Activated naive CD4-positive, alpha-beta T cell treated with anti-CD3 and anti-CD28 coated beads, Interleukin-2, amount 50 U/mL, for 72 hours (primary cell): ENCODE measurements around the gene IFT74. TPM values are rescaled to one million over a fixed set of nuclear protein-coding genes. Genes with fewer than 3 reads are reported as not detected.
A peak's percentile ranks its signal among the peaks of the same experiment; 100 is the strongest.

ENCODE experiments used
- ATAC-seq, 2 donors: fragments of 150-1000 bp; cut with Tn5 transposase; 2 replicates each; pipeline ENCODE4 v1.10.0; 2021; ENCODE audit warnings: mild to moderate bottlenecking in 2 of 2, moderate library complexity in 2 of 2
- DNase-seq, 2 donors: peaks; one replicate each; pipeline ENCODE4 v3.0.0; 2021 to 2022; ENCODE audit warnings: low spot score in 2 of 2
- H3K27ac Mint-ChIP-seq, 2 donors: one replicate each; pipeline ENCODE4 v1.8.0; 2022; ENCODE audit warnings: mild to moderate bottlenecking in 2 of 2, mixed read lengths in 2 of 2
- H3K36me3 Mint-ChIP-seq, 2 donors: one replicate each; pipeline ENCODE4 v1.8.0; 2022; ENCODE audit warnings: mixed read lengths in 2 of 2
- H3K9me3 Mint-ChIP-seq, 2 donors: one replicate each; pipeline ENCODE4 v1.8.0; 2022; ENCODE audit warnings: mixed read lengths in 2 of 2
- total RNA-seq, 2 donors: library from RNA; stranded (reverse); gene quantifications; one replicate each; pipeline ENCODE4 v1.2.3, GENCODE V29; 2022

Gene IFT74
- total RNA-seq, 2 donors from 2014 or later = 8.9 to 9.3 TPM

DNA sequence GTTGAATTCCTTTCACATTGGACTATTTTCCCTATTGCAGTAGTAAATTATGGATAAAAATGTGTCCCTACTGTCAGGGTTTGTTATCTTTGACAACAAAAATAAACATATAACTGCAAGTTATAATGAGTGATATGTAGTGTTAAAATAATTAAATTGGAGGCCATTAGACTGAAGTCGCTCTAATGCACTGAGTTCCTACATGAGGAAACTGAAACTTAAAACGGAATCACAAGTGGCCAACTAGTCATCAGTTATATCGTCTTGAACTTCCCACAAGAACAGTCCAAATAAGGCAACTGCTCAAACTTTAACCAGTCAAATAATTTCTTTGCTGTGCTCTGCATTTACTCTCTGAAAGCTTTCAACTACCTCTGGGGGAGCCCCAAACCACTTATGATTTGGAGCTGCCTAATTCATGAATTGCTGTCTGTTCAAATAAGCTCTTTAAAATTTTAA lies 2.1 kb upstream of the IFT74 start:
- Mint-ChIP-seq H3K36me3 (peaks cover 0 to 14% of the 10 kb centered on the region in 2 donors), H3K9me3 (peaks cover 0 to 3% of the 10 kb centered on the region in 2 donors), H3K27ac (peak overlapping the region in 1 of 2 donors; percentile 66)
- ATAC-seq (peak; percentile 6 to 18), DNase-seq (no peak)

DNA sequence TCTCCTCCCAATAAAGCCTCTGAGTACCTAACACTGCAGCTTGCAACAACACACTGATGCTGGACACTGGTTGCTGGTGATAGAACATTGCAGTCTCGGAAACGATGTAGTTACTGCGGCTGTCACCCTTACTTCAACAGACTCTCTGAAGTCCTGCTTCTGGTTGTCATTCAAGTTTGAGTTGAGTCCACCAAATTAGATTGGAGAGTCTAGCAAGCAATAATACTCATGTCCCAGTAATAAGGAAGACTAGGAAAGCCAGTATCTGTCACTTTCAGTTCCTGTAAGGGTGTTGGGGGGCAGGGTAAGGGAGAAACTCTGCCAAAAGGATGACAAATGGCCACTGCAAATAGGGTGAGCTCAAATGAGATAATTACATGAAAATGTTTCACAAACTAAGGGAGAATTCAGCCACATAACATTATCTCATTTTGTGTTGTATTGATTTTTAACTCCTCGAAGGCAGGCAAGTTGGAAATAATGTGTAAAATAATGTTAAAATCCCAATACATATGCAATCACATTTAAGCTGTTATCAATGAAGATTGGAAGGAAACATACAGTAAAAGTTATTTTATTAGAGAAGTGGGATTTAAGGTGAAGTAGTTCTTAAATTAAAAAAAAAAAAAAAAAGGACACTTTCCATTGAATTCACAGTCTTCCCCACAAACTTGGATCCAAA lies 849 bp upstream of the IFT74 start:
- Mint-ChIP-seq H3K9me3 (peaks cover 0 to 3% of the 10 kb centered on the region in 2 donors), H3K27ac (peak overlapping the region; percentile 96 to 97), H3K36me3 (peaks cover 0 to 14% of the 10 kb centered on the region in 2 donors)
- DNase-seq (no peak), ATAC-seq (no peak)

- ATAC-seq = no peak
- peak overlapping the region; percentile 96 to 97 for H3K27ac Mint-ChIP-seq
- DNase-seq = no peak
- H3K36me3 Mint-ChIP-seq = peaks cover 0 to 14% of the 10 kb centered on the region in 2 donors
- peaks cover 0 to 3% of the 10 kb centered on the region in 2 donors for H3K9me3 Mint-ChIP-seq
Observed at GRCh38 chr9:26956860-26957233, 635 bp downstream of the IFT74 start.

- ATAC-seq = no peak
Observed at GRCh38 chr9:26971721-26972120, 15.5 kb downstream of the IFT74 start.

GRCh38 chr9:26973989-26974388 lies 17.8 kb downstream of the IFT74 start:
- ATAC-seq = no peak
- no peak for DNase-seq
- peaks cover 8 to 10% of the 10 kb centered on the region in 2 donors for H3K36me3 Mint-ChIP-seq
- peaks cover 5 to 6% of the 10 kb centered on the region in 2 donors for H3K9me3 Mint-ChIP-seq
- H3K27ac Mint-ChIP-seq = no peak overlapping the region

More at GRCh38 chr9:26971721-26972120, 15.5 kb downstream of the IFT74 start:
- H3K9me3 Mint-ChIP-seq = peaks cover 5 to 6% of the 10 kb centered on the region in 2 donors
- no peak for DNase-seq
- no peak overlapping the region for H3K27ac Mint-ChIP-seq
- peaks cover 15 to 18% of the 10 kb centered on the region in 2 donors for H3K36me3 Mint-ChIP-seq

DNA sequence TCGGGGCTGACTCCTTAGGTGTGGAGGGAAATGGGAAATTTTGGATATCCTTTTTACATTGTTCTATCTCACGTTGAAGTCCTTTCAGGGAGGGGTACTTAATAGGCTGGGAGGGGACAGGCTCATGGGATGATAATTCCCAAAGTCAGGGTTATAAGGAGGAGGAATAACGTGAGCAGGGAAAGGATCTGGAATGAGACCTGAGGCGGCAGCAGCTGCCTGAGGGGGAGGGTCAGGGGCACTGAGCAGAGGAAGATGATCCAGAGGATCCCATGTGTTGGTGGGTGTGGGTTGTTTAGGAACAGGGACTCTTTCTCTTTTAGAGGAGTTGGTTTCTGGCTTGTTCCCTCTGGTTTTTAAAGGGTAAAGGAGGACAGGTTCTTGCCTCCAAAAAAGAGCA lies 18.7 kb downstream of the IFT74 start:
- ATAC-seq = no peak
- Mint-ChIP-seq H3K36me3 (peaks cover 2 to 3% of the 10 kb centered on the region in 2 donors), H3K27ac (peak overlapping the region in 1 of 2 donors; percentile 12), H3K9me3 (no peaks in the 10 kb centered on the region)
- no peak for DNase-seq

GRCh38 chr9:26975728-26976707 lies 19.8 kb downstream of the IFT74 start:
- Mint-ChIP-seq H3K9me3 (no peaks in the 10 kb centered on the region), H3K36me3 (no peaks in the 10 kb centered on the region), H3K27ac (peak overlapping the region in 1 of 2 donors; percentile 40)
- no peak for ATAC-seq
- no peak for DNase-seq

DNA sequence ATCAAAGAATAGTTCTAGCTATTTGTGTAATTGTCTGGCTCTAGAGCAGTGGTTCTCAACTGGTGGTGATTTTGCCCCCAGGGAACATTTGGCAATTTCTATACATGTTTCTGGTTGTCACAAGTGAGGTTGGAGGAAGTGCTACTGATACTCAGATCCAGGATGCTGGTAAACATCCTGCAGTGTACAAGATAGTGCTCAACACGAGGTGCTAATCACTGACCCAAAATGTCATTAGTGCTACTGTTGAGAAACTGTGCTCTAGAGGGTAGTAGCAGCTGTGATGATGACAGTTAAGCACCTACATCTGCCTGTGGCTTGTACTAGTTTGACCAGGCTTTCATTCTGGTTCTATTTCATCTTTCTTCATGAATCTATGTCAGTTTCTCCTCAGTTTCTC lies 27.1 kb downstream of the IFT74 start:
- H3K9me3 Mint-ChIP-seq = no peaks in the 10 kb centered on the region
- no peak for ATAC-seq
- H3K36me3 Mint-ChIP-seq = peaks cover 0 to 14% of the 10 kb centered on the region in 2 donors
- no peak overlapping the region for H3K27ac Mint-ChIP-seq
- no peak for DNase-seq

- ATAC-seq (no peak), DNase-seq (no peak)
- no peak overlapping the region for H3K27ac Mint-ChIP-seq
- no peaks in the 10 kb centered on the region for H3K9me3 Mint-ChIP-seq
- no peaks in the 10 kb centered on the region for H3K36me3 Mint-ChIP-seq
Observed at GRCh38 chr9:26995810-26996209, 39.6 kb downstream of the IFT74 start.

GRCh38 chr9:27003426-27004077 lies 47.3 kb downstream of the IFT74 start:
- H3K9me3 Mint-ChIP-seq = no peaks in the 10 kb centered on the region
- no peak for DNase-seq
- H3K27ac Mint-ChIP-seq = no peak overlapping the region
- no peaks in the 10 kb centered on the region for H3K36me3 Mint-ChIP-seq
- ATAC-seq = no peak

DNA sequence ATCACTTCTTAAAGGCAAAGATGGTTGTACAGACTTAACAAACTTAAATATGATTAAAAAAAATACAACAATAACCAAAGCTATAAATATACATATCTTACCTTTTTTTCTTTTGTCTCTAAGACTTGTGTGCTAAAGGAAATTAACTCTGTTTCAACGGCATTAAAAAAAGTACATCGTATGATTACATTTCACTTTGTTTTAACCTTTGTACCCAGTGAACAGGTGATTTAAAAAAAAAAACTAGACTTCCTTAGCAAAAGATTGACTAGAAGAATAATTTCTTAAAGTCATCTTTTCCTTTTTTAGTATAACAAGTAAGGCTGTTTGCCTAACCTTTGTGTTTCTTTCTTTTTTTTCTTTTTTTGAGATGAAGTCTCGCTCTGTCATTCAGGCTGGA lies 49.3 kb downstream of the IFT74 start, which contains the start of gene LRRC19:
Gene LRRC19 (minus strand): TSS at position 182 of the 400 bp plus-strand sequence. CDS start 5,978 bp downstream, outside the sequence.
- Mint-ChIP-seq H3K36me3 (no peaks in the 10 kb centered on the region), H3K27ac (no peak within 1 kb of the TSS), H3K9me3 (no peaks in the 10 kb centered on the region)
- ATAC-seq = no peak
- no peak for DNase-seq

DNA sequence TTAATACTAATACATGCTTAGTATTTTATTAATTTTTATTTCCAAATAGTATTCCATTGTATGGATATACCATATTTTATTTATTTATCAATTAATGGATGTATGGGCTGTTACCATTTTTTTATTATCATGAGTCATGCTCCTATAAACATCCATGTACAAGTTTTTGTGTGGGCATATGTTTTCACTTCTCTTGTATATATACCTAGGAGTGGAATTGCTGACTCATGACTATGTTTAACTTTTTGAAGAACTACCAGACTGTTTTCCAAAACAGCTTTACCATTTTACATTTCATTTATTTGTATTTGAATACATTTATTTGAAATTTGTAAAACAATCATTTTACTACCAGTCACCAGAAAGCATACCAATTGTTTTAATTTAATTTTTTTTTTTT lies 63.4 kb downstream of the IFT74 start:
- DNase-seq = no peak
- ATAC-seq = no peak
- H3K9me3 Mint-ChIP-seq = peaks cover 0 to 4% of the 10 kb centered on the region in 2 donors

DNA sequence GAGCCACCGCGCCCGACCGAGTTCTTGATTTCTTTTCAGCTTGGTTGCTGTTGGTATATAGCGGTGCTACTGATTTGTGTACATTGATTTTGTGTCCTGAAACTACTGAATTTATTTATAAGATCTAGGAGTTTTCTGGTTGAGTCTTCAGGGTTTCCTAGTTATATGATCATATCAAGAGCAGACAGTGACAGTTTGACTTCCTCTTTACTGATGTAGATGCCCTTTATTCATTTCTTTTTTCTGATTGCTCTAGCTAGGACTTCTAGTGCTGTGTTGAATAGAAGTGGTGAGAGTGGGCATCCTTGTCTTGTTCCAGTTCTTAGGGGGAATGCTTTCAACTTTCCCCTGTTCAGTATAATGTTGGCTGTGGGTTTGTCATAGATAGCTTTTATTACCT lies 66.7 kb downstream of the IFT74 start:
- no peak for ATAC-seq
- no peak for DNase-seq
- Mint-ChIP-seq H3K27ac (no peak overlapping the region), H3K36me3 (peaks cover 11 to 28% of the 10 kb centered on the region in 2 donors), H3K9me3 (peaks cover 0 to 7% of the 10 kb centered on the region in 2 donors)

More for the DNA sequence above, 63.4 kb downstream of the IFT74 start:
- Mint-ChIP-seq H3K36me3 (peaks cover 9 to 26% of the 10 kb centered on the region in 2 donors), H3K27ac (no peak overlapping the region)

- peaks cover 0 to 7% of the 10 kb centered on the region in 2 donors for H3K9me3 Mint-ChIP-seq
- DNase-seq (no peak), ATAC-seq (no peak)
- peaks cover 6% of the 10 kb centered on the region in 2 donors for H3K36me3 Mint-ChIP-seq
- no peak overlapping the region for H3K27ac Mint-ChIP-seq
Observed at GRCh38 chr9:27029186-27029585, 73.0 kb downstream of the IFT74 start.

- no peak overlapping the region for H3K27ac Mint-ChIP-seq
- no peaks in the 10 kb centered on the region for H3K9me3 Mint-ChIP-seq
- DNase-seq = peak in 1 of 2 donors; percentile 59
- ATAC-seq = peak; percentile 22 to 60
- H3K36me3 Mint-ChIP-seq = no peaks in the 10 kb centered on the region
Observed at GRCh38 chr9:27033815-27034403, 77.7 kb downstream of the IFT74 start.

DNA sequence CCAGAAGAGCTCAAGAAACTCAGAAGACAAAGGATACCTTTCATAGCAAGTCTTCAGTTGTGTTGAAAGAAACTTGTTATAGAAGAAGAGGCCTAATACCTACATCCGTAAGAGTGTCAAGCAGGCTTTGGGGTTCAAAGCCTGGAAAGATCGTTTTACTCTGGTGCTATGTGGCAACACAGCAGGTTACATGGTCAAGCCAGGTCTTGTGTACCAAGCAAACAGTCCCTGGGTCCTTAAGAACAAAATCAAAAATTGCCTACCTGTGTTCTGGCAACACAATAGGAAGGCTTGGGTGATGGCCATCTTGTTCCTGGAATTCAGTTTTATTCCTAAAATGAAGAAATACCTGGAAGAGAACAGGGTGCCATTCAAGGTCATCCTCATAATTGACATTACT lies 81.3 kb downstream of the IFT74 start:
- H3K27ac Mint-ChIP-seq = no peak overlapping the region
- DNase-seq = no peak
- H3K9me3 Mint-ChIP-seq = no peaks in the 10 kb centered on the region
- H3K36me3 Mint-ChIP-seq = no peaks in the 10 kb centered on the region
- no peak for ATAC-seq
